ENCODE data around the gene LHFPL3. TPM values are rescaled to one million over a fixed set of nuclear protein-coding genes. Genes with fewer than 3 reads are reported as not detected.
"Not testable (repeated sequence)": the region's sequence is repeated elsewhere in the genome, so short reads cannot be mapped to it uniquely, and the experiment has no call there.

Gene LHFPL3
- total RNA-seq, 4 donors from 2014 or later, result not detected

- intact Hi-C loops (cut with DNase I), result no loop called here
- Histone ChIP-seq H3K36me3 (no peaks in the 10 kb centered on the region), H3K9me3 (no peaks in the 10 kb centered on the region), H3K4me3 (no peak overlapping the region), H3K27ac (peak overlapping the region; percentile 23 to 76 (median 40)), H3K4me1 (peaks cover 0 to 15% (median 7%) of the 10 kb centered on the region in 3 donors), H3K27me3 (no peaks in the 10 kb centered on the region)
- 7 to 15% methylated on average over 4 of the region's 4 CpGs for WGBS, 2 donors
- TF ChIP-seq CTCF (IDR thresholded peaks at IDR 0.05) (peak; percentile 72 to 88 (median 74)), POLR2A (IDR thresholded peaks at IDR 0.05) (no peak)
- DNase-seq, result peak; percentile 8
Observed at GRCh38 chr7:104923010-104923421, 594.6 kb downstream of the LHFPL3 start.

- DNase-seq; H3K4me3 ChIP-seq; H3K27me3 ChIP-seq; H3K27ac ChIP-seq; H3K9me3 ChIP-seq; intact Hi-C loops (cut with DNase I); H3K36me3 ChIP-seq: not testable (repeated sequence)
- WGBS, 2 donors, result 75 to 90% methylated on average over 5 of the region's 5 CpGs
- peaks cover 4 to 36% (median 12%) of the 10 kb centered on the region in 3 donors for H3K4me1 ChIP-seq
Observed at GRCh38 chr7:104926189-104926588, 597.8 kb downstream of the LHFPL3 start.

- H3K36me3 ChIP-seq, result no peaks in the 10 kb centered on the region
- H3K4me3 ChIP-seq, result no peak overlapping the region
- peaks cover 4 to 41% (median 17%) of the 10 kb centered on the region in 3 donors for H3K4me1 ChIP-seq
- no peak for DNase-seq
- TF ChIP-seq POLR2A (IDR thresholded peaks at IDR 0.05) (no peak), CTCF (IDR thresholded peaks at IDR 0.05) (no peak)
- 79 to 80% methylated on average over 5 of the region's 5 CpGs for WGBS, 2 donors
- no peaks in the 10 kb centered on the region for H3K27me3 ChIP-seq
- no peak overlapping the region for H3K27ac ChIP-seq
- intact Hi-C loops (cut with DNase I), result no loop called here
- no peaks in the 10 kb centered on the region for H3K9me3 ChIP-seq
Observed at GRCh38 chr7:104926601-104927041, 598.2 kb downstream of the LHFPL3 start.

- 80 to 100% methylated on average over 1 of the region's 7 CpGs for WGBS, 2 donors
- H3K9me3 ChIP-seq, result no peaks in the 10 kb centered on the region
- H3K4me1 ChIP-seq, result peaks cover 4 to 45% (median 17%) of the 10 kb centered on the region in 3 donors
- DNase-seq, result no peak
- no peaks in the 10 kb centered on the region for H3K36me3 ChIP-seq
- H3K27me3 ChIP-seq, result no peaks in the 10 kb centered on the region
- intact Hi-C loops (cut with DNase I), result no loop called here
- TF ChIP-seq CTCF (IDR thresholded peaks at IDR 0.05) (no peak), POLR2A (IDR thresholded peaks at IDR 0.05) (no peak)
- no peak overlapping the region for H3K27ac ChIP-seq
- no peak overlapping the region for H3K4me3 ChIP-seq
Observed at GRCh38 chr7:104927055-104927454, 598.7 kb downstream of the LHFPL3 start.

GRCh38 chr7:104928721-104929400, 600.5 kb downstream of the LHFPL3 start:
- Histone ChIP-seq H3K9me3 (no peaks in the 10 kb centered on the region), H3K36me3 (no peaks in the 10 kb centered on the region), H3K27ac (no peak overlapping the region), H3K4me3 (no peak overlapping the region), H3K27me3 (no peaks in the 10 kb centered on the region), H3K4me1 (peaks cover 4 to 37% (median 9%) of the 10 kb centered on the region in 3 donors)
- intact Hi-C loops (cut with DNase I), result no loop called here
- TF ChIP-seq POLR2A (IDR thresholded peaks at IDR 0.05) (no peak), CTCF (IDR thresholded peaks at IDR 0.05) (no peak)
- no peak for DNase-seq
- whole genome bisulfite sequencing, 2 donors, result 86 to 88% methylated on average over 6 of the region's 6 CpGs

Data from esophagus squamous epithelium (tissue), 5 donors.